ENCODE data around the gene CIROP.

DNA sequence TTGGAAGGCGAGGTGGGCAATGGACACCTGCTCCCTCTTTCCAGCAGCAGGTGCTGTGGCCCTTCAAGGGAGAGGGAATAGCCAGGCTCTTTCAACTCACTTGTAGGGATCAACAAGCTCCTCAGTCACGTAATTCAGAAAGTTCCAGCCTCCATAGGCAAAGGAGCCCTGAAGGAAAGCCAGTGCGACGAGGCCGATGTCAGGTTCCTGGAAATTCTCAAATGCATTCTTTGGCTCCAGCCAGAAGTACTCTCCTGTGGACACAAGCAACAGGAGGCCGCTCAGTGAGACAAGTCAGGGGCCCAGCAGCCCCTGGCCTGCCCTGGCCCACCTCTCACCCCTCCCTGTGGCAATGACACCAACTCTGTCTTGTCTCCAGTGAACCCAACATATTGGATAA is 35.6 kb upstream of the CIROP start:
- TF ChIP-seq, protein P1, sequence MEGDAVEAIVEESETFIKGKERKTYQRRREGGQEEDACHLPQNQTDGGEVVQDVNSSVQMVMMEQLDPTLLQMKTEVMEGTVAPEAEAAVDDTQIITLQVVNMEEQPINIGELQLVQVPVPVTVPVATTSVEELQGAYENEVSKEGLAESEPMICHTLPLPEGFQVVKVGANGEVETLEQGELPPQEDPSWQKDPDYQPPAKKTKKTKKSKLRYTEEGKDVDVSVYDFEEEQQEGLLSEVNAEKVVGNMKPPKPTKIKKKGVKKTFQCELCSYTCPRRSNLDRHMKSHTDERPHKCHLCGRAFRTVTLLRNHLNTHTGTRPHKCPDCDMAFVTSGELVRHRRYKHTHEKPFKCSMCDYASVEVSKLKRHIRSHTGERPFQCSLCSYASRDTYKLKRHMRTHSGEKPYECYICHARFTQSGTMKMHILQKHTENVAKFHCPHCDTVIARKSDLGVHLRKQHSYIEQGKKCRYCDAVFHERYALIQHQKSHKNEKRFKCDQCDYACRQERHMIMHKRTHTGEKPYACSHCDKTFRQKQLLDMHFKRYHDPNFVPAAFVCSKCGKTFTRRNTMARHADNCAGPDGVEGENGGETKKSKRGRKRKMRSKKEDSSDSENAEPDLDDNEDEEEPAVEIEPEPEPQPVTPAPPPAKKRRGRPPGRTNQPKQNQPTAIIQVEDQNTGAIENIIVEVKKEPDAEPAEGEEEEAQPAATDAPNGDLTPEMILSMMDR (IDR thresholded peaks at IDR 0.05) = no peak
- TF ChIP-seq POLR2A (IDR thresholded peaks at IDR 0.05) = no peak

All from testis (tissue), 2 donors.